GM21381 (cell line): ENCODE measurements around the gene AKAP8.
"Not testable (repeated sequence)": the region's sequence is repeated elsewhere in the genome, so short reads cannot be mapped to it uniquely, and the experiment has no call there.

Experiments used
- ATAC-seq: cut with Tn5 transposase; IDR thresholded peaks from one replicate; pipeline ENCODE4 v1.9.1; 2021; ENCODE audit warnings: mild to moderate bottlenecking, moderate library complexity; ENCODE audit not compliant: unreplicated experiment

The AKAP8 gene

GRCh38 chr19:15379083-15379998, at the start of gene AKAP8:
AKAP8 (minus strand) TSS chr19:15379787; CDS start chr19:15379731, 56 bp downstream.
- ATAC-seq, result peak; percentile 80

DNA sequence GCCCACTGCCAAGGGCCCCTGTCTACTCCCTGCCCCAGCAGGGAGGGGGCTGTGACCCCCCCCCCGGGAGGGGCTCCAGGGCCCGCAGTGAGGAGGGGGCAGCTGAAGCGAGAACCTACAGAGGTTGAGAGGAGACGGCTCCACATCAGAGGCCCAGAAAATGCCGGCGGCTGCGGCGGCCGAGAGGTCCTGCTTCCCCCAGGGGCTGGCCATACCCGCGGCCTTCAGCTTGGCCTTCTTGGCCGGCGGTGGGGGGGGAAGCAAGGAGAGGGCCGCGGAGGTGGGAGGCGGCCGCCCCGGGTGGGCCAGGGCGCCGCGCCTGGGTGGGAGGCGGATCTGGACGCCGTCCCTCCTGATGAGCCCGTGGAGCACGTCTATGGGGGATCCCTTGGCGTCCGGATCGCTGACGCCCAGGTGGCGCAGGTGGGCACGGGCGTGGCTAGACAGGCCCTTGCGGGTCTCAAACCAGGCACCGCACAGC, 48.4 kb upstream of the AKAP8 start:
- ATAC-seq, result no peak

DNA sequence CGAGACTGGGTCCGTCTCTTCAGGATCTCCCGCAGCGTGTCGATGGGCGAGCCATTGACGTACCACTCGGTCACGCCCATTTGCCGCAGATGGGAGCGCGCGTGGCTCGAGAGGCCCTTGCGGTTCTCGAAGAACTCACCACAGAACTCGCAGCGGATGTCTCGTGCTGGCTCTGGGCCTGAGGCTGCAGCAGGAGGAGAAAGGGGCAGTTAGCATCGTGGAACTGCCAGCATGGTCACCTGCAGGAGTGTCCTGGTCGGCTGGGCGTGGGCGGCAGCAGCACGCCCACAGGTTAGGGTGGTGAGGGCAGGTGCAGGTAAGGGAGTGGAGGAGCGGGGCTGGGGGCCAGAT, 47.7 kb upstream of the AKAP8 start:
- ATAC-seq, result no peak

GRCh38 chr19:15426485-15427349, 47.1 kb upstream of the AKAP8 start:
- no peak for ATAC-seq

GRCh38 chr19:15425321-15425950, 45.8 kb upstream of the AKAP8 start:
- ATAC-seq, result no peak

DNA sequence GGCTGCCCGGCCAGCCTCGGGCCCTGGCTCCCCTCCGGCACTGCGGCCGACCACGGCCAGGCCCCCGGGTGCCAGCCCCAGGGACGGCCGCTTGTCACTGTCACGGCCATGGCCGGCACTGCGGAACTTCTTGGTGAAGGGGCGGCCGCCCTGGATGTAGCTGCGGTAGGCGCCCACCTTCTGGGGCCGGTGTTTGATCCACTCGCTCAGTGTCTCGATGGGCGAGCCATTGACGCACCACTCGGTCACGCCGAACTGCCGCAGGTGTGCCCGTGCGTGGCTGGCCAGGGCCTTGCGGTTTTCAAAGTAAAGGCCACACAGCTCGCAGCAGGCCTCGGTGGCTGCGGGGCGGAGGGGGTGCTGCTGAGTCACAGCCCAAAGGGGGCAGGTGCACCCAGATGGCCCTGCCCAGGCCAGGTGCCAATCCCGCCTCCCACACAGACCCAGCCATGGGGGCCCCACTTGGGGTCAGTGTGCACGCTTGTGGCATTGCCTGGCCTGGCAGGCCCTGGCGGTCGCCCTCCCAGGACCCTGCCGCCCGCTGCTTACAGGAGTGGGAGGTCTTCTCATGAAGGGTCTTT, 45.2 kb upstream of the AKAP8 start:
- ATAC-seq, result no peak

GRCh38 chr19:15424121-15424520, 44.5 kb upstream of the AKAP8 start:
- no peak for ATAC-seq

DNA sequence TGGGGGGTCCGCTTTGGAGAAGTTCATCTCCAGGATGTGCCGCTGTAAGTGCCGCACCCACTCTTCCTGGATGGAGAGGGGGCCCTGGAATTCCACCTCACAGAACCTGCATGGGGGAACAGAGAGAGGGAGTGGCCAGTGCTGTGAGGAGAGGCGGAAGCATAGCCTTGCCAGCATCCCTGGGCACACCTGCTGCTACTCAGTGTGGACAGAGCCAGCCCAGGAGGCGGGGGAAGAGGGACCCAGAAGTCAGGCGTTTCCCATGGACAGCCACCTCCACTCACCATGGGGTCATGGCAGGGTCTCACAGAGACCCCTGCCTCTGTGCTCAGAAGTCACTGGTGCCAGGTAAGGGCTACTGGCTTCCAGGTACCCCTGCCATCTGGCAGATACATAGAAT, 43.5 kb upstream of the AKAP8 start:
- ATAC-seq, result no peak

GRCh38 chr19:15422296-15423075, 42.9 kb upstream of the AKAP8 start:
- no peak for ATAC-seq

GRCh38 chr19:15421721-15422260, 42.2 kb upstream of the AKAP8 start:
- no peak for ATAC-seq

DNA sequence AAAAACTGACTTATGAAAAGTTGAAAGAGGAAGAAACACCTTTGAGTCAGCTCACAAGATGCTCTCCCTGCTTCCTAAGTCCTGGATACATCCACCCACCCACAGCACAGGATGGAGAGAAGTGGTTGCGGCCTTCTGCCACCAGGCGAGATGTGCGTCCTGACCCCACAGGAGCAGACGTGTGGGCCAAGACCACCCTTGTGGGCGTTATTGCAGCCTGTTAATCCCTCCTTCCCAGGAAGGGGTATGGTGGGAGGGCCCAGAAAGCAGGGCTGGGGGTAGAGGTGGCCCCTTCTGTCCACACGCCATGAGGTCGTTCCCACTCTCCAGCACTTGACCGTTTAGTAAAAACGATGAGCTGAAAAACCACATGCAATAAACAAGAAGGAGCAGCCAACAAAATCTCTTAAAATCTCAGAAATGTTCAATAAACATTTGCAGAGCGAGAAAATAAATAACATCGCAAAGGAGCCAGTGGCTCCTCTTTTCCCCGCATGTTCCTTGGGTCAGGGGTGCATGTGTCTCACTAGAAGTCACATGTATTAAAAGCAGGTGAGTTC, 41.6 kb upstream of the AKAP8 start:
- no peak for ATAC-seq

DNA sequence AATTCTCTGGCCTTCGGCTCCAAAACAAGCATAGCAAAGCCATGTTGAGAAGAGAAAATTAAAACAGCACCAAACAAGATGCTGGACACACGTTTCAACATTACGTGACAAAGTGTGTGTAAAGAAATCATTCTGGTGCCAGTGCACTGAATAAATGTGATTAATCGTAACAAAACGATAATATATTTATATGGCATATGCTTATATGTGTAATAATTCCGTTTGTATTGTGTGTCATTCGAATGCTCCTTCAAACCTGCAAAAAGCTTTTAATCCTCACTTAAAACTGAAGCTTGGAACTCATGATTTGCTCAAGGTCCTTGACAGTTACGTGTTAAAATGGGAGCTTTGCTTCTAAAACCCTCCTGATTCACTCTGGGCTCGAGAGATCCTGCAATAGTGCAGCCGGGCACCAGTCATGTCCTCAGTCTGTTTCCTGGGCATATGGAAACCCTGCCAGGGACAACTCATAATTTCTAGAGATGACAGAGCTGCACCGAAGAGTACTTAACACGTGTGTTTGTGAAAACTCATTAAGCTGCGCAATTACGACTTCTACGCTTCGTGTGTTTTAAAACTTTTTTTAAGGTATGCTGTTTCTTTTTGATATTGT, 39.9 kb upstream of the AKAP8 start:
- ATAC-seq, result no peak

GRCh38 chr19:15418579-15419412, 39.2 kb upstream of the AKAP8 start, which contains the start of gene AKAP8L:
AKAP8L (minus strand) TSS chr19:15418988; CDS start chr19:15418923, 65 bp downstream.
- peak; percentile 91 for ATAC-seq

DNA sequence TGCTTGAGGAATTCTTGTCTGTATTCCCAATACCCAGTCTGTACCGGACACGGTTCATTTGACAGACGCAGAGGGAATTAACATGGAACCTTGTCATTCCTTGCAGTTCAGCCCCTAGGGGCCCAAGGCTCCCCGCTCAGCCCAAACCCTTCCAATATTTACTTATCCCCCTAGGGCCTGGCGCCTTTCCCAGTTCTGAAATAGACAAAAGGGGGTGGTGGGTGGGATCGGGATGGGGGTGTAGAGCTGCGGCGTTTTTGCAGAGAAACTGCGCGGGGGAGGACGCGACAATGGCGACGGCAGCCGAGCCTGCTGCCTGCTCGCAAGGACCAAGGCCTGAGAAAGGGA, 38.6 kb upstream of the AKAP8 start:
- ATAC-seq, result no peak

- no peak for ATAC-seq
Observed at GRCh38 chr19:15417699-15418098, 38.1 kb upstream of the AKAP8 start.

GRCh38 chr19:15412832-15413231, 33.2 kb upstream of the AKAP8 start:
- ATAC-seq, result no peak

GRCh38 chr19:15411351-15411750, 31.8 kb upstream of the AKAP8 start:
- ATAC-seq, result not testable (repeated sequence)

- no peak for ATAC-seq
Observed at GRCh38 chr19:15404780-15405211, 25.2 kb upstream of the AKAP8 start.
